ENCODE results near the gene CMSS1. TPM values are rescaled to one million over a fixed set of nuclear protein-coding genes. Genes with fewer than 3 reads are reported as not detected.

Gene CMSS1
- polyA plus RNA-seq, 1 of the 3 experiments (the other 2 are of a cell fraction), result 9.1 TPM

DNA sequence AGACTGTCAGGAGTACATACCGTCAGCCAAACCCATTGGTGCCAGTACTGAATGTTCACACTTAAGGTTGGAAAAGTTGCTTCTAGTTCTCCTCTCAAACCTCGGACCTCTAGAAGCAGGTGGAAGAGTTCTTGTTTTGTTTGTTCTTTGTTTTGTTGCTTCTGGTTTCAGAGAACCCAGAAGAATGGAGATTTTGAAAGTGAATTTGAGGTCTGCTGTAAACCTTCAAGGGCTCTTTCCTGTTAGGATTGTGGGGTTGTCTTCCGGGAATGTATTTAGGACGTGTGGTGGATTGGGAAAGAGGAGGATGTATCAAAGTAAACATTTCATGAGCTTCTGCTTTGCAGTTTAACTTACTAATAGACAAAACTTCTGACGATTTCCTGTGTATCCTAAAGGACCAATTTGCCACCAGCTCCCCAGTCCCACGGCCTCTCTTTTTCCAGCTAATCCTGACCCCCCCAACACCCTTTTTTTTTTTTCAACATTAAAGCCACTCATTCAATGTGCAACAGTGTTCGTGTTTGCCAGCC, 246.3 kb downstream of the CMSS1 start:
- ChIA-PET CTCF (interaction anchor here (0.6 to 5.6 kb wide), 4 partner anchors 98 to 232 kb away, joined by 3 to 31 read pairs (median 4); no protein-coding TSS in a partner anchor), POLR2A (no interaction called here)
- Histone ChIP-seq H3K4me3 (ENCODE audit: low read depth in 2 of 2, low read length in 1 of 2) (no peak overlapping the region), H4K20me1 (ENCODE audit: insufficient read depth) (no peaks in the 10 kb centered on the region), H3K27me3 (ENCODE audit: insufficient read depth) (no peaks in the 10 kb centered on the region), H3F3A (replicated peaks; ENCODE audit: insufficient read depth) (no peaks in the 10 kb centered on the region), H3K36me3 (replicated peaks in 1 of 2; ENCODE audit: control insufficient read depth in 1 of 2, insufficient read depth in 2 of 2, low read length in 1 of 2) (no peaks in the 10 kb centered on the region), H3K9me3 (no peaks in the 10 kb centered on the region), H3K4me1 (ENCODE audit: control insufficient read depth in 1 of 2, insufficient read depth in 2 of 2, low read depth in 1 of 2, low read length in 1 of 2) (no peaks in the 10 kb centered on the region), H2AFZ (ENCODE audit: low read depth) (no peak overlapping the region), H3K27ac (ENCODE audit: low read depth in 2 of 2, low read length in 1 of 2) (no peak overlapping the region), H3K4me2 (no peak overlapping the region), H3K79me2 (ENCODE audit: insufficient read depth) (no peaks in the 10 kb centered on the region), H3K9me2 (no peaks in the 10 kb centered on the region), H3K9ac (no peak overlapping the region)
- 90% methylated on average over 7 of the region's 7 CpGs for WGBS (ENCODE audit: low lambda C conversion rate)
- TF ChIP-seq EP300 (IDR thresholded peaks at IDR 0.05; ENCODE audit: borderline replicate concordance in 1 of 2, low read depth in 1 of 2, low read length in 1 of 2), result no peak
- no peak for TF ChIP-seq NRF1 (IDR thresholded peaks at IDR 0.05; ENCODE audit: low read depth, low read length)
- TF ChIP-seq, protein P1, sequence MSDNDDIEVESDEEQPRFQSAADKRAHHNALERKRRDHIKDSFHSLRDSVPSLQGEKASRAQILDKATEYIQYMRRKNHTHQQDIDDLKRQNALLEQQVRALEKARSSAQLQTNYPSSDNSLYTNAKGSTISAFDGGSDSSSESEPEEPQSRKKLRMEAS (IDR thresholded peaks at IDR 0.05; ENCODE audit: low read depth), result no peak
- no peak for TF ChIP-seq TEAD4 (IDR thresholded peaks at IDR 0.05; ENCODE audit: borderline replicate concordance, insufficient read depth)
- TF ChIP-seq GABPA (IDR thresholded peaks at IDR 0.05; ENCODE audit: low read depth), result no peak
- TF ChIP-seq, protein P2, sequence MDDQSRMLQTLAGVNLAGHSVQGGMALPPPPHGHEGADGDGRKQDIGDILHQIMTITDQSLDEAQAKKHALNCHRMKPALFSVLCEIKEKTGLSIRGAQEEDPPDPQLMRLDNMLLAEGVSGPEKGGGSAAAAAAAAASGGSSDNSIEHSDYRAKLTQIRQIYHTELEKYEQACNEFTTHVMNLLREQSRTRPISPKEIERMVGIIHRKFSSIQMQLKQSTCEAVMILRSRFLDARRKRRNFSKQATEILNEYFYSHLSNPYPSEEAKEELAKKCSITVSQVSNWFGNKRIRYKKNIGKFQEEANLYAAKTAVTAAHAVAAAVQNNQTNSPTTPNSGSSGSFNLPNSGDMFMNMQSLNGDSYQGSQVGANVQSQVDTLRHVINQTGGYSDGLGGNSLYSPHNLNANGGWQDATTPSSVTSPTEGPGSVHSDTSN (IDR thresholded peaks at IDR 0.05), result no peak
- no peak for TF ChIP-seq RFX5 (IDR thresholded peaks at IDR 0.05; ENCODE audit: low read length)
- no peak for TF ChIP-seq RCOR1 (IDR thresholded peaks at IDR 0.05; ENCODE audit: low read length)
- TF ChIP-seq FOXM1 (IDR thresholded peaks at IDR 0.05; ENCODE audit: low read depth), result no peak
- no peak for TF ChIP-seq EZH2phosphoT487 (IDR thresholded peaks at IDR 0.05; ENCODE audit: borderline replicate concordance, low read depth)
- no peak for TF ChIP-seq GATA2 (CRISPR knock-in tag; IDR thresholded peaks at IDR 0.05)
- no peak for TF ChIP-seq MXI1 (IDR thresholded peaks at IDR 0.05; ENCODE audit: low read depth, low read length)
- no peak for TF ChIP-seq SIN3A (IDR thresholded peaks at IDR 0.05; ENCODE audit: borderline replicate concordance, low read depth, low read length)
- TF ChIP-seq, protein P3, sequence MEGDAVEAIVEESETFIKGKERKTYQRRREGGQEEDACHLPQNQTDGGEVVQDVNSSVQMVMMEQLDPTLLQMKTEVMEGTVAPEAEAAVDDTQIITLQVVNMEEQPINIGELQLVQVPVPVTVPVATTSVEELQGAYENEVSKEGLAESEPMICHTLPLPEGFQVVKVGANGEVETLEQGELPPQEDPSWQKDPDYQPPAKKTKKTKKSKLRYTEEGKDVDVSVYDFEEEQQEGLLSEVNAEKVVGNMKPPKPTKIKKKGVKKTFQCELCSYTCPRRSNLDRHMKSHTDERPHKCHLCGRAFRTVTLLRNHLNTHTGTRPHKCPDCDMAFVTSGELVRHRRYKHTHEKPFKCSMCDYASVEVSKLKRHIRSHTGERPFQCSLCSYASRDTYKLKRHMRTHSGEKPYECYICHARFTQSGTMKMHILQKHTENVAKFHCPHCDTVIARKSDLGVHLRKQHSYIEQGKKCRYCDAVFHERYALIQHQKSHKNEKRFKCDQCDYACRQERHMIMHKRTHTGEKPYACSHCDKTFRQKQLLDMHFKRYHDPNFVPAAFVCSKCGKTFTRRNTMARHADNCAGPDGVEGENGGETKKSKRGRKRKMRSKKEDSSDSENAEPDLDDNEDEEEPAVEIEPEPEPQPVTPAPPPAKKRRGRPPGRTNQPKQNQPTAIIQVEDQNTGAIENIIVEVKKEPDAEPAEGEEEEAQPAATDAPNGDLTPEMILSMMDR (IDR thresholded peaks at IDR 0.05), result no peak
- no peak for TF ChIP-seq RAD21 (IDR thresholded peaks at IDR 0.05; ENCODE audit: low read length)
- no peak for TF ChIP-seq POLR2AphosphoS5 (IDR thresholded peaks at IDR 0.05; ENCODE audit: low read depth, low read length)
- no peak for TF ChIP-seq JUND (IDR thresholded peaks at IDR 0.05)
- no peak for TF ChIP-seq MEF2A (IDR thresholded peaks at IDR 0.05; ENCODE audit: borderline replicate concordance, low read depth)
- TF ChIP-seq FOSL2 (IDR thresholded peaks at IDR 0.05; ENCODE audit: borderline replicate concordance, low read depth), result no peak
- no peak for TF ChIP-seq NFIC (IDR thresholded peaks at IDR 0.05; ENCODE audit: borderline replicate concordance)
- no peak for DNase-seq

Data from SK-N-SH (cell line).